HFFc6 (cell line): ENCODE results near the gene TMEM59L. TPM values are rescaled to one million over a fixed set of nuclear protein-coding genes. Genes with fewer than 3 reads are reported as not detected.
A peak's percentile ranks its signal among the peaks of the same experiment; 100 is the strongest.

Experiments used
- DNase-seq: peaks from one replicate; pipeline ENCODE4 v3.0.0-alpha.2; 2018
- H3K27ac Mint-ChIP-seq: 2 replicates; pipeline ENCODE4 v1.8.0; 2020; ENCODE audit warnings: mild to moderate bottlenecking, mixed read lengths
- H3K27me3 Mint-ChIP-seq: 2 replicates; pipeline ENCODE4 v1.8.0; 2021; ENCODE audit warnings: mild to moderate bottlenecking, moderate library complexity, mixed read lengths; ENCODE audit not compliant: insufficient read depth
- H3K36me3 Mint-ChIP-seq: 2 replicates; pipeline ENCODE4 v1.8.0; 2021; ENCODE audit warnings: low read depth, mixed read lengths
- H3K4me1 Mint-ChIP-seq: 2 replicates; pipeline ENCODE4 v1.8.0; 2020; ENCODE audit warnings: low read depth, mixed read lengths
- H3K4me3 Mint-ChIP-seq: 2 replicates; pipeline ENCODE4 v1.8.0; 2020; ENCODE audit warnings: mild to moderate bottlenecking, moderate library complexity, mixed read lengths
- H3K9me3 Mint-ChIP-seq: 2 replicates; pipeline ENCODE4 v1.8.0; 2020; ENCODE audit warnings: mild to moderate bottlenecking, mixed read lengths
- total RNA-seq, 6 experiments: library from RNA; stranded (reverse); fragmentation: NEBNext Ultra II Directional; extraction: Animal tissue kit (Norgen Biotek cat#: 25700); gene quantifications; 2 replicates in 1 of 6; 3 replicates in 5 of 6; pipeline ENCODE4 v1.2.3, GENCODE V29; 2021
- TF ChIP-seq, protein P1 (sequence below): fragments of 200-600 bp; sonication (generic); IDR thresholded peaks from 2 replicates; pipeline ENCODE4 v1.5.0; 2021; ENCODE audit warnings: antibody characterized with exemption, mild to moderate bottlenecking

Gene TMEM59L
- total RNA-seq, 6 experiments from 2014 or later: 1.7 to 4.3 (median 3.2) TPM

DNA sequence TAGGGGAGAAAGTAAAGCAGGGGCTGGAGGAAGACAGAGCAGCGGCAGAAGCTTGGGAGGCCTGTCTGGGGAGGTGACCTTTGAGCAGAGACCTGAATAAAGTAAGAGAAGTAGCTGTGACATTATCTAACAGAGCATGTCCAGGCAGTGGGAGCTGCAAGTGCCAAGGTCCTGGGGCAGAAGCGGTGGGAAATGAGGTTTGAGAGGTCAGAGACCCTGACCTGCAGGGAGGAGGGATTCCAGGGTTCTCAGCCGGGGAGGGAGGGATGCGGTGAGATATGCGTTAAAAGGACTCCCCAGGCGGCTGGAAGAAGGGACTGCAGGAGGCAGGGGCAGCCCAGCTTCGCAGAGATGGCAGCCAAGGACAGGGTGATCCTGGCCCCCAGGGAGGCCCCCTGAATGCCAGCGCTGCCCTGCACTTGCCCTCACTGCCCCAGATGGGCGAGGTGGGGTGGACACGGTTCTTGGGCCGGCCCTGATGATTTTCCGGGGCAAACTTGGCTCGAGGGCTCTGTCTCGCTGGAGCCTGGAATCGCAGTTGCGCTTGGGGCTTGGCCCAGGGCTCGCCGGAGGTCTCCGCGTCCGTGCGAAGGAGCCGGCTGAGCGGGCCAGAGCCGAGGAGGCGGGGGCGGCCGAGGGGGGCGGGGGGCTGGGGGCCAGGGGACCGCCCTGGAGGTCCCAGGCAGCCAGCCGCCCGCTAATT is 9.3 kb upstream of the TMEM59L start:
- no peak for DNase-seq
- TF ChIP-seq, protein P1, sequence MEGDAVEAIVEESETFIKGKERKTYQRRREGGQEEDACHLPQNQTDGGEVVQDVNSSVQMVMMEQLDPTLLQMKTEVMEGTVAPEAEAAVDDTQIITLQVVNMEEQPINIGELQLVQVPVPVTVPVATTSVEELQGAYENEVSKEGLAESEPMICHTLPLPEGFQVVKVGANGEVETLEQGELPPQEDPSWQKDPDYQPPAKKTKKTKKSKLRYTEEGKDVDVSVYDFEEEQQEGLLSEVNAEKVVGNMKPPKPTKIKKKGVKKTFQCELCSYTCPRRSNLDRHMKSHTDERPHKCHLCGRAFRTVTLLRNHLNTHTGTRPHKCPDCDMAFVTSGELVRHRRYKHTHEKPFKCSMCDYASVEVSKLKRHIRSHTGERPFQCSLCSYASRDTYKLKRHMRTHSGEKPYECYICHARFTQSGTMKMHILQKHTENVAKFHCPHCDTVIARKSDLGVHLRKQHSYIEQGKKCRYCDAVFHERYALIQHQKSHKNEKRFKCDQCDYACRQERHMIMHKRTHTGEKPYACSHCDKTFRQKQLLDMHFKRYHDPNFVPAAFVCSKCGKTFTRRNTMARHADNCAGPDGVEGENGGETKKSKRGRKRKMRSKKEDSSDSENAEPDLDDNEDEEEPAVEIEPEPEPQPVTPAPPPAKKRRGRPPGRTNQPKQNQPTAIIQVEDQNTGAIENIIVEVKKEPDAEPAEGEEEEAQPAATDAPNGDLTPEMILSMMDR: peak; percentile 33
- no peaks in the 10 kb centered on the region for H3K36me3 Mint-ChIP-seq
- H3K4me3 Mint-ChIP-seq: no peak overlapping the region
- peaks cover 21% of the 10 kb centered on the region for H3K27me3 Mint-ChIP-seq
- H3K4me1 Mint-ChIP-seq: no peaks in the 10 kb centered on the region
- no peaks in the 10 kb centered on the region for H3K9me3 Mint-ChIP-seq
- H3K27ac Mint-ChIP-seq: no peak overlapping the region

- Mint-ChIP-seq H3K27ac (no peak overlapping the region), H3K4me3 (no peak overlapping the region), H3K9me3 (no peaks in the 10 kb centered on the region), H3K36me3 (no peaks in the 10 kb centered on the region), H3K4me1 (no peaks in the 10 kb centered on the region), H3K27me3 (peaks cover 27% of the 10 kb centered on the region)
- no peak for DNase-seq
- TF ChIP-seq, protein P1: no peak
Observed at GRCh38 chr19:18603958-18604819, 8.5 kb upstream of the TMEM59L start.

DNA sequence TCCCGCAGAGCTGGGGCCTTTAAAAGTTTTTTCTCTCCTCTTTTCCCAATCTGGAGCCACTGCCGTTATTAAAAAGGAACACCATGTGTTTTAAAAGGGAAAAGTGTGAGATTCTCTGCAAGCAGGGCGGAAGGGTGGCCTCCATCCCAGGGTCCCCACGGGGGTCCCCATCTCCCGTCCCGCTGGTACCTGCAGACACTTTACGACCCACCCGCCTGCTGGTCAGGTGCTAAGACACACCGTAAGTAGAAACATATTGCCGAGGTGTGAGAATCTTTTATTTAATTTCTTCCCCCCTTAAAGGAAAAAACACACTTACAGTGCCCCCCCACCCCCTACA is 7.9 kb upstream of the TMEM59L start:
- DNase-seq: no peak
- Mint-ChIP-seq H3K27me3 (peaks cover 28% of the 10 kb centered on the region), H3K36me3 (no peaks in the 10 kb centered on the region), H3K4me1 (no peaks in the 10 kb centered on the region), H3K27ac (no peak overlapping the region), H3K4me3 (no peak overlapping the region), H3K9me3 (no peaks in the 10 kb centered on the region)
- TF ChIP-seq, protein P1: no peak

DNA sequence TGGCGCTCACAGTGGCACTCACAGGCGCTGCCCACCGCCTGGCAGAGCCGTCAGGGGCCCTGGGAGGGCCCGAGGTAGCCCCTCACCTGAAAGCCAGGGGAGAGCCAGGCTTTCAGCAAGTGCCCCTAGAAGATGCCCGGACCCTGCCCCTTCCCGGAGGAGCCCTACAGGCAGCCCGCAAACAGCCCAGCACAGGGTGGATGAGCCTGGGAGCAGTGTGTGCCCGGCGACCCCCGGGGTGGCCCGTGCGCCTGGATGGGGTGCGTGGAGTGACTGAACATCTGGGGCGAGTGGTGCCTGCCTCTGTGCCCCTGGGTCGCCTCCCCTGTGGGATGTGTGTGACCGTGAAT is 7.5 kb upstream of the TMEM59L start:
- Mint-ChIP-seq H3K9me3 (no peaks in the 10 kb centered on the region), H3K27ac (no peak overlapping the region), H3K4me1 (no peaks in the 10 kb centered on the region), H3K4me3 (peak overlapping the region; percentile 65), H3K36me3 (no peaks in the 10 kb centered on the region), H3K27me3 (peaks cover 31% of the 10 kb centered on the region)
- TF ChIP-seq, protein P1: no peak
- no peak for DNase-seq

GRCh38 chr19:18605546-18606280 is 7.0 kb upstream of the TMEM59L start:
- Mint-ChIP-seq H3K27me3 (peaks cover 33% of the 10 kb centered on the region), H3K36me3 (no peaks in the 10 kb centered on the region), H3K27ac (no peak overlapping the region), H3K9me3 (no peaks in the 10 kb centered on the region), H3K4me3 (peak overlapping the region; percentile 65), H3K4me1 (no peaks in the 10 kb centered on the region)
- TF ChIP-seq, protein P1: no peak
- no peak for DNase-seq
